NCI-H2081 (cell line): Measurements from ENCODE around the gene SYCP2.

Source experiments
- DNase-seq, 2 experiments: peaks; one replicate each; lab custom pipeline; 2025; lab: John Stamatoyannopoulos, UW

Gene SYCP2

DNA sequence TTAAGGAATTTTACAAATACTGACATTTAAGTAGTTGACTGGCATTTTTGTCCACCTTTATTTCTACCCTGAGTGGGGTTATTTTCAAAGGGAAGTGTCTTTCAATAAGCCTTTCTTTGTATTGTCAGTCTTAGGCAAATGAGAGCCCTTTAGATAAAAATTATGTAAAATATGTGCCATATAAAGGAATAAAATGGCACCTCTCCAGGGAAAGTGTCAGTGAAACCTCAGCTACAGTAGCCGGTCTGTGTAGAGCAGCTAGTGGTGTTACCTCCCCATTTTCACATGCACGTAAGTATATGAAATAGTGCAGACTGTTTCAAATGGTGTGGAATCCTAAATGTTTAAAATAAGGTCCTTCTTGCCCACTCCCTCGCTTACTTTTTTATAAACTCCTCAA, 11.7 kb upstream of the SYCP2 start:
- no peak for DNase-seq

DNA sequence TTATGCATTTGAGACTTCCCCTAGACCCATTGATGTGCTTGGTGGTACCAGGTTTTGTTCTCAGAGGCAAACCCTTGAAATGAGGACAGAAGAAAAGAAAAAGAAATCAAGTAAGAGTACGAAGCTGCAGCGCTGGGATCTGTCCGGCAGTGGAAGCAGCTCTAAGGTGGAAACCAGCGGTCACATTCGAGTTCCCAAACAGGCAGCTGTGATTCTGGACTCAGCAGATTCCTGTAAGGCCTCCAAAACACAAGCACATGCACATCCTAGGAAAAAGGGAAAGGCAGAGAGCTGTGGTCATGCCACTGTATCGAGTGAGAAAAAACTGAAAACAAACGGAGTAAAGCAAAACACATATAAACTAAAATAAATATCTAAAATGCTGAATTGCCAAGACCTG, 11.3 kb upstream of the SYCP2 start:
- DNase-seq, result no peak

DNA sequence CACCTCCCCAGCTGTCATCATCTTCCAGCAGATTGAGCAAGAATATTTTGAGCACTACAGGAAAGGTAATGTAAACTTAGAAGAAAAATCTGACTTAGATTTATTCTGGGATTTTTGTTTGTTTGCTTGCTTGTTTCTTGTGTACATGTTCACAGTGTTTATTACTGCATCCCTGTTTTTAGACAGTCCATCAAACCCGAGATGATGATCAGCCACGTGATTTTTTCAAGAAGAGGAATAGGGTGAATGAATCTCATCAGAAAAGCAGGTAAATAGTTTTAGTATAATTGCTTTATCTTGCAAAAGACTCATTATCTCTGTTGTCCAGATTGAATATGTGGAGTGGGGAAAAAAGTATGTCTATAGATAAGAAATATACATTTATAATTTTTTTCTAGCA, 8.8 kb upstream of the SYCP2 start:
- DNase-seq, result no peak

DNA sequence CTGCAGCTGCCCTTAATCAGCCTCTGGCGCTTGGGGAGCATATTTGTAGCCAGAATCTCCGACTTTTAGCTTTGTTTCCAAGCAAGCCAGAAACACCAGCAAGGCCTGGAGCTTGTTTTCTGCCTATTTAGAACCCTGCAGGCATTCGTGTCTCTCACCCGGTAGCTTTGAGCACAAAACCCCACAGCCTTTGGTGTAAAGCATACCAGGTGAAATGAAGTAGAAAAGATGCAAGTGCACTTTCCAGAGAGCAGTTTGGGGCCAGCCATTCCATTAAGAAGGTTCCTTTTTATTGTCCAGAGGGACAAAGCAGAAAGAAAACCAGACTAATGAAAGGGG, 7.5 kb upstream of the SYCP2 start:
- no peak for DNase-seq

DNA sequence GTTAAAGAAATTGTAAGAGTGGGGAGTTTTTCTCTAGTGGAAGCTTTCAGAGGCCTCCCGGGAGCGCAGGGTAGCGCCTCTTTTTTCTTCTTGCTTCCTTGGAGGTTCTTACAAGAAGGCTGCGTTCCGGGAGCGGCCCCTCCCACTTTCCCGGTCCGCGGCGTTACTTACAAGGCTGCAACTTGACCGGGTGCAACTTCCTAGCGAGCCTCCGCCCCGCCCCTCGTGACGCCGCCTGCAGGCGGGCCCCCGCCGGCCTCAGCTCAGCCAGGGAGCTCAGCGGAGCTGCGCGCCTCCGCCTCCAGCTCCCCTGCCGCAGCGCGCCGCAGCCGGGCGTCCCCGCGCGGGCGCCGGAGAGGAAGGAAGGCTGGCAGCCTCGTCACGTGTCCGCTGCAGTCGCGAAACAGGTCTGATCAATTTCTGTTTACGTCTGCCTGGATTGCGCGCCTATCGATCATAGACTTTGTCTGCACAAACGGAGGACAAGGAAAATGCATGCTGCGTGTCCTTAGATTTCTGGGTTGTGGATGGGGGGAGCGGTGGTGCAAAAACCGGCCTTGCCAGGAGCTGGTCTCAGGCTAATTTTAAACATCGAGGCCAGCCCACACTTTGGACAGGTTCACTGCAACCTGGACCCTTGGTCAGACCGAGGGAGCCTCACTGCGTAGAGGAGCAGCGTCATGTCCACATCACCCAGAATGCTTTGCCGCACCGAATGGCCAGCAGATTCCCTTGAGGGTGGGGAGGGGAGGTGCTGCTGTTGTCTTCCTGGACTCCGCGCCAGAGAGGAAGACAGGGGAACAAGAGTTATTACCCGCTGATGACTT, 6.9 kb upstream of the SYCP2 start, which contains the start of the genes FAM217B and PPP1R3D:
TSS of gene FAM217B (plus strand) at position 261 of the 827 bp plus-strand sequence. CDS start 3,555 bp downstream, outside the sequence.
TSS of gene PPP1R3D (minus strand) at position 177 of the 827 bp plus-strand sequence. CDS start 374 bp downstream, outside the sequence.
- peak; percentile 75 to 84 for DNase-seq

DNA sequence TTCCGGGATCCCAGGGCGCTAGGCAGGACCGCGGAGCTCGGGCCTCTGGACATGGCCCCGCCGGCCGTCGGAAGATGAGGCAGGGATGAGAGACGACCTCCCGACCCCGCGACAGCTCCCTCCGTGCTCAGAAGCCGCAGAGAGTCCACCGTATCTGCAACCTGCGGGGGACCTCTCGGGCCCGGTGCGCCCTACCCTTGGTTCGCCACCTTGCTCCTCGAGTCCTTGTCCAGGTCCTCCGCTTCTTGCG, 6.4 kb upstream of the SYCP2 start:
- no peak for DNase-seq

- no peak for DNase-seq
These were observed 5.8 kb upstream of the SYCP2 start for GRCh38 chr20:59939052-59939878.

GRCh38 chr20:59938696-59939051, 5.2 kb upstream of the SYCP2 start:
- no peak for DNase-seq

- DNase-seq, result no peak
These were observed 4.8 kb upstream of the SYCP2 start for GRCh38 chr20:59938221-59938620.

DNA sequence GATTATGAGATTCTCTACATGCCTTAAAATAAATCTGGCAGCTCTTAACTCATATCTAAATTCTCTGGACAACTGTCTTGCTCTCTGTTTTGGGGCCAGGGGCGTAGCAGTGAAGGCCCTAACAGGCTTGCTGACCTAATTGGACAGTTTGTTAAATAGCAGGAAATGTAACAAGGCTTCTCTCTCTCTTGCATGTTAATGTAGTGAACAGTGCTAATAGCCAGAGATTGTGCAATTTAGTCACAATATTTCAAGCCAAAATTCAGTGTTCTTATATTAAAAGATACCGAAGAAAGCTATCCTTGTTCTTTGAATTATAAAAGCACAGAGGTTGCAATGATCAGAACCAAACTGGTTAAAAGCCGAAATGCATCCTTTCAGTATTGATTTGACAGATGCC, 3.7 kb upstream of the SYCP2 start:
- no peak for DNase-seq

DNA sequence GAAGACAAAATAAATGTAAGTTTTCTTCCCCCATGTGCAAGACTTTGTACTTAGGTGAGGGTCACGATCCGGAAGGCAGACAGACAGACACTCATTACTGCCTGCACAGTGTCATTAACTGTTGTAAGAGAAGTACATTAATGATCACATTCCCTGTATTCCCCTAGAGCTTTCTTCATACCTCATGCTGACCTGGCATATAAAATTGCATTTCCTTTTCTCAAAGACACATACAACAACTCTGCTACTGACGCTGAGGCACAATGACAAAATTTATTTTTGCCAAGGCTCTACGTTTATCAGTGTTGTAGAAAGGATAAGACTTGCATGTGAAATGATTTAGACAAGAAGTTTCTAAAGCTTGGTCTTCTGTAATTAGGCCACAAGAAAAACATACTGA, 3.0 kb upstream of the SYCP2 start:
- no peak for DNase-seq

DNA sequence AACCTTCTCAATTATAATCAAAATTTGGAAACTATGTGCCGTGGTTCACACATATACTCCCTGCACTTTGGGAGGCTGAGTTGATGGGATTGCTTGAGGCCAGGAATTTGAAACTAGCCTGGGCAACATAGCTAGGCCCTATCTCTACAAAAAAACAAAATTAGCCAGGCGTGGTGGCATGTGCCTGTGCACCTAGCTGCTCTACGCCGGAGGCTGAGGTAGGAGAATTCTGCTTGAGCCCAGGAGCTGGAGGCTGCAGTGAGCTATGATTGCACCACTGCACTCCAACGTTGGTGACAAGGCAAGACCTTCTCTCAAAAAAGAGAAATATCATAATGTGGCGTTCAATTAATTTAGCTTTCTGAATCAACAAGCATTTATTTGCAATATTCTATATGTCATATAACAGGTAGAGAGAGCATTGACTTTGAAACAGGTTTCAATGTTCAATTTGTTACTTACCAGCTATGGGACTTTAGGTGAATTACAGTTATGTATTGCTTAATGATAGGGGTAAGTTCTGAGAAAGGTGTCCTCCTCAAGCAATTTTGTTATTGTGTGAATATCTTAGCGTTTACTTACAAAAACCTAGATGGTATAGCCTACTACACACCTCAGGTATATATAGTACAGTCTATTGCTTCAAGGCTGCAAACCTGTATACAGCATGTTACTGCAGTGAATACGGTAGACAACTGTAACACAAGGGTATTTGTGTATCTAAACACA, 2.2 kb upstream of the SYCP2 start:
- DNase-seq, result no peak

DNA sequence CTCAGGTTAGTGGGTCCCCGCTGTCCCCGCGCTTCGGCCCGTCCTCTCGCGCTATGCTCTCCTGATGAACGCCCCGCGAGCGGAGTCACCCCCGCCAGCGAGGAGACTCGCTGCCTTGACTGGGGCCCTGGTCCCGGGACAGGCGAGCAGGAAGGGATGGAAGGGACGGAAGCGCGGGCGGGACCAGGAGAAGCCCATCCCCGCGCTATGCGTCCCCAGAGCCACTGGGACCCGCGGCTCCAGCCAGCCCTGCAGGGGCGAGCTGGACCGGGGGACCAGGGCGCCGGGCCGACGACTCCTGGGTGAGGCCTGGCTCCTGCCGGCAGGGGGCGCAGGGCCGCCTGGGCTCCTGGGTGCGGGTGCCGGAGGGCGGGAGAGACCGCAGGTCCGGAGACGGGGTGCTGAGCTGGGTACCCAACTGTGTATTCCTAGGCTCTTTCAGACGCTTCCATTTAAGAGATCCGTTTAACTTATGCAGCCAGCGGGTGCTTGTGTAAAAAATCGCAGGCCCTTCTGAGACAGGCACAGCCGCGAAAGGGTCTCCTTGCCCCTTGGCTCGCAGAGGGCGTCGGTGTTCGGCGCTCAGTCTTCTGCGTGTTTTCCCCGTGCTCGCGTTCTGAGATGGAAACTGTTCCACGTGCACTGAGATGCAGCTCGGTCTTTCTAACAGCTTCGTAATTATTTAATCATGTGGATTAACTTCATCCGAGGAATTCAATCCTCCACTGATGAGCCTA, 580 bp upstream of the SYCP2 start:
- DNase-seq, result peak; percentile 44 to 65

- DNase-seq, result no peak
These were observed 681 bp downstream of the SYCP2 start for GRCh38 chr20:59932616-59933295.

- DNase-seq, result no peak
These were observed 1.7 kb downstream of the SYCP2 start for GRCh38 chr20:59931511-59932312.

DNA sequence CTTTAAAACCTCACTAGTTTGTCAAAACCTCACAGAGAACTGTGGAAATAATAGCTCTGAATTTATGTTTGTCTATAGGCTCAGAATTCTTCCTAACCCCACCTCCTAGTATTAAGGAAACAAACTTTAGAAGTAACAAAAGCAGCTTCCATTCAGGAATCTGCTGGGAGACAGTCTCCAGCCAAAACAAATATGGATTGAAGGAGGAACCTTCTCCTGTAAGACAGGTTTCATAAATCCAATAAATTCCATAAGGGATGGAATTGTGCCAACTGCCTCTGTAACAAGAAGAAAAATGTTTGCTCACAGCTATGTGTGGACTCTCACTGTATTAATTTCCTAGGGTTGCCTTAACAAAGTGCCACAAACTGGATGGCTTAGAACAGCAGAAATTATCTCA, 7.5 kb downstream of the SYCP2 start:
- DNase-seq, result no peak

DNA sequence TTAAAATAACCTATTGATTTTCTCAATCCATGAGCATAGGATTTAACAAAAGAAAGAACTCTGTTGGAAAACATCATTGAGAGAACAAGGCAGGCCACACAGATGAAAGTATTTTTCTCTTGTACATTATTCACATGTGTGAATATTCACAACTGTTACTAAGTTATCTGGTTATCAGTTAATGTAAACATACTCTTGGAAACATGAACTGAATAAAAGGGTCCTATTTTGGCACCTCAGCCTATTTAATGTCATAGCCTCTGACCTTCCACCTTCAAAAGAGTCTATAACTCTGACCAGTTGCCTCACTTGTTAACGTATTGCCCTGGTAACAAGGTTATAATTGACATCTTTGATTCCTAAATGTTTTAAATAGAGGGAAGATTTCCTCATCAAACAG, 8.1 kb downstream of the SYCP2 start:
- DNase-seq, result no peak

GRCh38 chr20:59923514-59923913, 9.9 kb downstream of the SYCP2 start:
- DNase-seq, result no peak

GRCh38 chr20:59920944-59921343, 12.5 kb downstream of the SYCP2 start:
- no peak for DNase-seq

DNA sequence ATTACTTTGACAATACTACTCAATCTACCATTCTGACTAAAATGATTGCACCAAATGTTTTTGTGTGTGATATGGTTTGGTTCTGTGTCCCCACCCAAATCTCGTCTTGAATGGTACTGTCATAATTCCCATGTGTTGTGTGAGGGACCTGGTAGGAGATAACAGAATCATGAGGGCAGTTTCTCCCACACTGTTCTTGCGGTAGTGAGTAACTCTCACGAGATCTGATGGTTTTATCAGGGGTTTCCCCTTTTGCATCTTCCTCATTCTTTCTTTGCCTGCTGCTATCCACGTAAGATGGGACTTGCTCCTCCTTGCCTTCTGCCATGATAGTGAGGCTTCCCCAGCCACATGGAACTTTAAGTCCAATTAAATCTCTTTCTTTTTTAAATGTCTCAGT, 20.8 kb downstream of the SYCP2 start:
- no peak for DNase-seq

GRCh38 chr20:59911041-59911440, 22.4 kb downstream of the SYCP2 start:
- no peak for DNase-seq
